ENCODE results near the gene SCN2A.
"Not testable (repeated sequence)": the region's sequence is repeated elsewhere in the genome, so short reads cannot be mapped to it uniquely, and the experiment has no call there.

Gene SCN2A

GRCh38 chr2:165251366-165251765, 12.2 kb downstream of the SCN2A start:
- Histone ChIP-seq H3K79me2 (ENCODE audit: insufficient read depth, low read length) (no peaks in the 10 kb centered on the region), H3K36me3 (ENCODE audit: insufficient read depth, low read length) (no peaks in the 10 kb centered on the region), H3K27ac (ENCODE audit: low read depth, low read length, poor library complexity, severe bottlenecking) (no peak overlapping the region), H3K9me3 (ENCODE audit: low read length) (no peaks in the 10 kb centered on the region), H3K9ac (ENCODE audit: low read length) (no peak overlapping the region), H3K4me2 (ENCODE audit: low read length) (no peak overlapping the region), H3K9me2 (ENCODE audit: low read depth, low read length) (no peaks in the 10 kb centered on the region), H3K4me1 (ENCODE audit: insufficient read depth, low read length, severe bottlenecking) (peaks cover 4% of the 10 kb centered on the region), H3K27me3 (ENCODE audit: insufficient read depth, low read length) (no peaks in the 10 kb centered on the region), H3K4me3 (ENCODE audit: low read depth, low read length, poor library complexity, severe bottlenecking) (no peak overlapping the region), H3F3A (ENCODE audit: insufficient read depth, low read length) (no peaks in the 10 kb centered on the region), H2AFZ (ENCODE audit: low read length) (no peak overlapping the region), H4K20me1 (ENCODE audit: insufficient read depth, low read length) (no peaks in the 10 kb centered on the region)
- TF ChIP-seq CTCF (IDR thresholded peaks at IDR 0.05; ENCODE audit: low read length) = no peak
- TF ChIP-seq EZH2 (IDR thresholded peaks at IDR 0.05; ENCODE audit: borderline replicate concordance, low read length) = no peak

- TF ChIP-seq CTCF (IDR thresholded peaks at IDR 0.05; ENCODE audit: low read length) (no peak), EZH2 (IDR thresholded peaks at IDR 0.05; ENCODE audit: borderline replicate concordance, low read length) (no peak)
- H3K9me3 ChIP-seq (ENCODE audit: low read length) = no peaks in the 10 kb centered on the region
Observed at GRCh38 chr2:165253178-165253577, 14.0 kb downstream of the SCN2A start.

GRCh38 chr2:165256618-165257017, 17.4 kb downstream of the SCN2A start:
- TF ChIP-seq CTCF (IDR thresholded peaks at IDR 0.05; ENCODE audit: low read length) (no peak), EZH2 (IDR thresholded peaks at IDR 0.05; ENCODE audit: borderline replicate concordance, low read length) (no peak)
- no peaks in the 10 kb centered on the region for H3F3A ChIP-seq (ENCODE audit: insufficient read depth, low read length)
- H3K36me3 ChIP-seq (ENCODE audit: insufficient read depth, low read length) = no peaks in the 10 kb centered on the region
- no peaks in the 10 kb centered on the region for H3K79me2 ChIP-seq (ENCODE audit: insufficient read depth, low read length)
- no peak overlapping the region for H2AFZ ChIP-seq (ENCODE audit: low read length)
- no peaks in the 10 kb centered on the region for H4K20me1 ChIP-seq (ENCODE audit: insufficient read depth, low read length)
- no peak overlapping the region for H3K4me2 ChIP-seq (ENCODE audit: low read length)
- H3K27me3 ChIP-seq (ENCODE audit: insufficient read depth, low read length) = no peaks in the 10 kb centered on the region
- H3K4me3 ChIP-seq (ENCODE audit: low read depth, low read length, poor library complexity, severe bottlenecking) = no peak overlapping the region
- H3K27ac ChIP-seq (ENCODE audit: low read depth, low read length, poor library complexity, severe bottlenecking) = no peak overlapping the region
- H3K4me1 ChIP-seq (ENCODE audit: insufficient read depth, low read length, severe bottlenecking) = no peaks in the 10 kb centered on the region
- H3K9me3 ChIP-seq (ENCODE audit: low read length) = no peaks in the 10 kb centered on the region
- no peak overlapping the region for H3K9ac ChIP-seq (ENCODE audit: low read length)
- no peaks in the 10 kb centered on the region for H3K9me2 ChIP-seq (ENCODE audit: low read depth, low read length)

More at GRCh38 chr2:165253178-165253577, 14.0 kb downstream of the SCN2A start:
- Histone ChIP-seq H4K20me1 (ENCODE audit: insufficient read depth, low read length) (no peaks in the 10 kb centered on the region), H3K4me3 (ENCODE audit: low read depth, low read length, poor library complexity, severe bottlenecking) (no peak overlapping the region), H3F3A (ENCODE audit: insufficient read depth, low read length) (no peaks in the 10 kb centered on the region), H3K4me1 (ENCODE audit: insufficient read depth, low read length, severe bottlenecking) (peaks cover 4% of the 10 kb centered on the region), H3K79me2 (ENCODE audit: insufficient read depth, low read length) (no peaks in the 10 kb centered on the region), H3K9ac (ENCODE audit: low read length) (no peak overlapping the region), H3K9me2 (ENCODE audit: low read depth, low read length) (no peaks in the 10 kb centered on the region), H3K27ac (ENCODE audit: low read depth, low read length, poor library complexity, severe bottlenecking) (no peak overlapping the region), H2AFZ (ENCODE audit: low read length) (no peak overlapping the region), H3K36me3 (ENCODE audit: insufficient read depth, low read length) (no peaks in the 10 kb centered on the region), H3K4me2 (ENCODE audit: low read length) (no peak overlapping the region), H3K27me3 (ENCODE audit: insufficient read depth, low read length) (no peaks in the 10 kb centered on the region)

GRCh38 chr2:165260347-165260746, 21.1 kb downstream of the SCN2A start:
- H4K20me1 ChIP-seq (ENCODE audit: insufficient read depth, low read length); H3K4me2 ChIP-seq (ENCODE audit: low read length); H2AFZ ChIP-seq (ENCODE audit: low read length); H3K9ac ChIP-seq (ENCODE audit: low read length); H3K79me2 ChIP-seq (ENCODE audit: insufficient read depth, low read length); H3K27me3 ChIP-seq (ENCODE audit: insufficient read depth, low read length); H3K27ac ChIP-seq (ENCODE audit: low read depth, low read length, poor library complexity, severe bottlenecking); H3K9me3 ChIP-seq (ENCODE audit: low read length); H3K4me1 ChIP-seq (ENCODE audit: insufficient read depth, low read length, severe bottlenecking); H3K9me2 ChIP-seq (ENCODE audit: low read depth, low read length); H3K4me3 ChIP-seq (ENCODE audit: low read depth, low read length, poor library complexity, severe bottlenecking); H3F3A ChIP-seq (ENCODE audit: insufficient read depth, low read length); H3K36me3 ChIP-seq (ENCODE audit: insufficient read depth, low read length): not testable (repeated sequence)

All from OCI-LY1 (cell line).